ENCODE measurements around the gene DYNC1LI2. TPM values are rescaled to one million over a fixed set of nuclear protein-coding genes. Genes with fewer than 3 reads are reported as not detected.

The DYNC1LI2 gene
- total and polyA plus RNA-seq, 10 of the 15 experiments (the other 5 are each of a cell fraction or from before 2014, with no cell fraction given) = 6.0 to 46.5 (median 33.7) TPM

DNA sequence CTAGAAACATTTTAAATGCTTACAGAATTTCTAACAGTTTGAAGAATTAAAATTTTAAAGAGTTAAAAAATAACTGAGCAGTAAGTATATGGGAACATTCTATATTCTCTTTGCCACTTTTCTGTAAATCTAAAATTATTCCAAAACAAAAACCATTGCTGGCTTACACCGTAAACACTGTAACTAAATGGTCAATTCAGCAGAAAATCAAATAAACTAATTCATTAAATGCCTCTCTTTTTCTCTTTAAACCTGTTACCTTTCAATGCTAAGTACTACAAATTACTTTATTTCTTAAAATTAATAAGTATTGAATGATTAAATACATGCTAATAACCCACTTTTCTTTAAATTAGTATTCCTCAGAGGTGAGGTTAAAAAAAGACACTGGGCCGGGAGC lies 36.0 kb upstream of the DYNC1LI2 start:
- WGBS (ENCODE audit: insufficient coverage, insufficient replicate concordance, low lambda C conversion rate, missing lambda C conversion rate) = 70% methylated on average over 2 of the region's 2 CpGs
- DNase-seq (ENCODE audit: low read depth, low spot score) = no peak
- BruUV-seq (replicated peaks) = no TSS peak
- TF ChIP-seq BMI1 (IDR thresholded peaks at IDR 0.05; ENCODE audit: borderline replicate concordance) (no peak), MYC (IDR thresholded peaks at IDR 0.05; ENCODE audit: insufficient read depth, insufficient read length, insufficient replicate concordance, low read length, severe bottlenecking) (no peak), KLF5 (IDR thresholded peaks at IDR 0.05; ENCODE audit: partially characterized antibody) (no peak), GATAD2B (conservative IDR thresholded peaks at IDR 0.05; ENCODE audit: low read depth) (no peak), EP300 (IDR thresholded peaks at IDR 0.05; ENCODE audit: borderline replicate concordance in 1 of 2, control insufficient read depth in 1 of 2, low read depth in 2 of 2, low read length in 2 of 2) (no peak), IKZF2 (IDR thresholded peaks at IDR 0.05) (no peak)
- TF ChIP-seq, protein P1, sequence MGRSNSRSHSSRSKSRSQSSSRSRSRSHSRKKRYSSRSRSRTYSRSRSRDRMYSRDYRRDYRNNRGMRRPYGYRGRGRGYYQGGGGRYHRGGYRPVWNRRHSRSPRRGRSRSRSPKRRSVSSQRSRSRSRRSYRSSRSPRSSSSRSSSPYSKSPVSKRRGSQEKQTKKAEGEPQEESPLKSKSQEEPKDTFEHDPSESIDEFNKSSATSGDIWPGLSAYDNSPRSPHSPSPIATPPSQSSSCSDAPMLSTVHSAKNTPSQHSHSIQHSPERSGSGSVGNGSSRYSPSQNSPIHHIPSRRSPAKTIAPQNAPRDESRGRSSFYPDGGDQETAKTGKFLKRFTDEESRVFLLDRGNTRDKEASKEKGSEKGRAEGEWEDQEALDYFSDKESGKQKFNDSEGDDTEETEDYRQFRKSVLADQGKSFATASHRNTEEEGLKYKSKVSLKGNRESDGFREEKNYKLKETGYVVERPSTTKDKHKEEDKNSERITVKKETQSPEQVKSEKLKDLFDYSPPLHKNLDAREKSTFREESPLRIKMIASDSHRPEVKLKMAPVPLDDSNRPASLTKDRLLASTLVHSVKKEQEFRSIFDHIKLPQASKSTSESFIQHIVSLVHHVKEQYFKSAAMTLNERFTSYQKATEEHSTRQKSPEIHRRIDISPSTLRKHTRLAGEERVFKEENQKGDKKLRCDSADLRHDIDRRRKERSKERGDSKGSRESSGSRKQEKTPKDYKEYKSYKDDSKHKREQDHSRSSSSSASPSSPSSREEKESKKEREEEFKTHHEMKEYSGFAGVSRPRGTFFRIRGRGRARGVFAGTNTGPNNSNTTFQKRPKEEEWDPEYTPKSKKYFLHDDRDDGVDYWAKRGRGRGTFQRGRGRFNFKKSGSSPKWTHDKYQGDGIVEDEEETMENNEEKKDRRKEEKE (IDR thresholded peaks at IDR 0.05) = no peak
- TF ChIP-seq, protein P2, sequence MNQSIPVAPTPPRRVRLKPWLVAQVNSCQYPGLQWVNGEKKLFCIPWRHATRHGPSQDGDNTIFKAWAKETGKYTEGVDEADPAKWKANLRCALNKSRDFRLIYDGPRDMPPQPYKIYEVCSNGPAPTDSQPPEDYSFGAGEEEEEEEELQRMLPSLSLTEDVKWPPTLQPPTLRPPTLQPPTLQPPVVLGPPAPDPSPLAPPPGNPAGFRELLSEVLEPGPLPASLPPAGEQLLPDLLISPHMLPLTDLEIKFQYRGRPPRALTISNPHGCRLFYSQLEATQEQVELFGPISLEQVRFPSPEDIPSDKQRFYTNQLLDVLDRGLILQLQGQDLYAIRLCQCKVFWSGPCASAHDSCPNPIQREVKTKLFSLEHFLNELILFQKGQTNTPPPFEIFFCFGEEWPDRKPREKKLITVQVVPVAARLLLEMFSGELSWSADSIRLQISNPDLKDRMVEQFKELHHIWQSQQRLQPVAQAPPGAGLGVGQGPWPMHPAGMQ (IDR thresholded peaks at IDR 0.05; ENCODE audit: borderline replicate concordance) = no peak
- TF ChIP-seq, protein P3, sequence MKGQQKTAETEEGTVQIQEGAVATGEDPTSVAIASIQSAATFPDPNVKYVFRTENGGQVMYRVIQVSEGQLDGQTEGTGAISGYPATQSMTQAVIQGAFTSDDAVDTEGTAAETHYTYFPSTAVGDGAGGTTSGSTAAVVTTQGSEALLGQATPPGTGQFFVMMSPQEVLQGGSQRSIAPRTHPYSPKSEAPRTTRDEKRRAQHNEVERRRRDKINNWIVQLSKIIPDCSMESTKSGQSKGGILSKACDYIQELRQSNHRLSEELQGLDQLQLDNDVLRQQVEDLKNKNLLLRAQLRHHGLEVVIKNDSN (IDR thresholded peaks at IDR 0.05; ENCODE audit: borderline replicate concordance, extremely low read length, insufficient read depth, low read depth, low read length) = no peak
- TF ChIP-seq, protein P4, sequence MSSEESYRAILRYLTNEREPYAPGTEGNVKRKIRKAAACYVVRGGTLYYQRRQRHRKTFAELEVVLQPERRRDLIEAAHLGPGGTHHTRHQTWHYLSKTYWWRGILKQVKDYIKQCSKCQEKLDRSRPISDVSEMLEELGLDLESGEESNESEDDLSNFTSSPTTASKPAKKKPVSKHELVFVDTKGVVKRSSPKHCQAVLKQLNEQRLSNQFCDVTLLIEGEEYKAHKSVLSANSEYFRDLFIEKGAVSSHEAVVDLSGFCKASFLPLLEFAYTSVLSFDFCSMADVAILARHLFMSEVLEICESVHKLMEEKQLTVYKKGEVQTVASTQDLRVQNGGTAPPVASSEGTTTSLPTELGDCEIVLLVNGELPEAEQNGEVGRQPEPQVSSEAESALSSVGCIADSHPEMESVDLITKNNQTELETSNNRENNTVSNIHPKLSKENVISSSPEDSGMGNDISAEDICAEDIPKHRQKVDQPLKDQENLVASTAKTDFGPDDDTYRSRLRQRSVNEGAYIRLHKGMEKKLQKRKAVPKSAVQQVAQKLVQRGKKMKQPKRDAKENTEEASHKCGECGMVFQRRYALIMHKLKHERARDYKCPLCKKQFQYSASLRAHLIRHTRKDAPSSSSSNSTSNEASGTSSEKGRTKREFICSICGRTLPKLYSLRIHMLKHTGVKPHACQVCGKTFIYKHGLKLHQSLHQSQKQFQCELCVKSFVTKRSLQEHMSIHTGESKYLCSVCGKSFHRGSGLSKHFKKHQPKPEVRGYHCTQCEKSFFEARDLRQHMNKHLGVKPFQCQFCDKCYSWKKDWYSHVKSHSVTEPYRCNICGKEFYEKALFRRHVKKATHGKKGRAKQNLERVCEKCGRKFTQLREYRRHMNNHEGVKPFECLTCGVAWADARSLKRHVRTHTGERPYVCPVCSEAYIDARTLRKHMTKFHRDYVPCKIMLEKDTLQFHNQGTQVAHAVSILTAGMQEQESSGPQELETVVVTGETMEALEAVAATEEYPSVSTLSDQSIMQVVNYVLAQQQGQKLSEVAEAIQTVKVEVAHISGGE (CRISPR knock-in tag; IDR thresholded peaks at IDR 0.05) = no peak
- TF ChIP-seq, protein P5, sequence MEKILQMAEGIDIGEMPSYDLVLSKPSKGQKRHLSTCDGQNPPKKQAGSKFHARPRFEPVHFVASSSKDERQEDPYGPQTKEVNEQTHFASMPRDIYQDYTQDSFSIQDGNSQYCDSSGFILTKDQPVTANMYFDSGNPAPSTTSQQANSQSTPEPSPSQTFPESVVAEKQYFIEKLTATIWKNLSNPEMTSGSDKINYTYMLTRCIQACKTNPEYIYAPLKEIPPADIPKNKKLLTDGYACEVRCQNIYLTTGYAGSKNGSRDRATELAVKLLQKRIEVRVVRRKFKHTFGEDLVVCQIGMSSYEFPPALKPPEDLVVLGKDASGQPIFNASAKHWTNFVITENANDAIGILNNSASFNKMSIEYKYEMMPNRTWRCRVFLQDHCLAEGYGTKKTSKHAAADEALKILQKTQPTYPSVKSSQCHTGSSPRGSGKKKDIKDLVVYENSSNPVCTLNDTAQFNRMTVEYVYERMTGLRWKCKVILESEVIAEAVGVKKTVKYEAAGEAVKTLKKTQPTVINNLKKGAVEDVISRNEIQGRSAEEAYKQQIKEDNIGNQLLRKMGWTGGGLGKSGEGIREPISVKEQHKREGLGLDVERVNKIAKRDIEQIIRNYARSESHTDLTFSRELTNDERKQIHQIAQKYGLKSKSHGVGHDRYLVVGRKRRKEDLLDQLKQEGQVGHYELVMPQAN (conservative IDR thresholded peaks at IDR 0.05) = no peak

More for the DNA sequence above, 36.0 kb upstream of the DYNC1LI2 start:
- H3K9me3 ChIP-seq (replicated peaks; ENCODE audit: control insufficient read depth, insufficient read depth, low read length) = no peaks in the 10 kb centered on the region
- H3K4me2 ChIP-seq (ENCODE audit: control insufficient read depth, insufficient read depth) = no peak overlapping the region
- H3K4me3 ChIP-seq = no peak overlapping the region
- no peaks in the 10 kb centered on the region for H4K20me1 ChIP-seq (ENCODE audit: control insufficient read depth, insufficient read depth)
- ATAC-seq (no peak), FAIRE-seq (no peak)
- CTCF ChIA-PET = interaction anchor here (0.6 kb wide), 1 partner anchor 83 kb away, joined by 3 read pairs; no protein-coding TSS in a partner anchor
- POLR2A ChIA-PET = no interaction called here
- H3K79me2 ChIP-seq (ENCODE audit: control insufficient read depth, insufficient read depth, low read length) = no peaks in the 10 kb centered on the region
- SMC1A ChIA-PET (ENCODE audit: uncharacterized antibody, unreplicated experiment) = no interaction called here
- H3K4me1 ChIP-seq (ENCODE audit: control insufficient read depth, insufficient read depth, low read length) = no peaks in the 10 kb centered on the region
- no peaks in the 10 kb centered on the region for H3K36me3 ChIP-seq (ENCODE audit: control insufficient read depth in 2 of 2, insufficient read depth in 2 of 2, low read length in 1 of 2)
- H2AFZ ChIP-seq (ENCODE audit: control insufficient read depth, low read depth, low read length) = no peak overlapping the region
- H3K27me3 ChIP-seq (replicated peaks in 1 of 2; ENCODE audit: control insufficient read depth in 2 of 2, insufficient read depth in 2 of 2, low read length in 1 of 2) = no peaks in the 10 kb centered on the region
- RAD21 ChIA-PET (ENCODE audit: unreplicated experiment) = no interaction called here
- H3K27ac ChIP-seq (ENCODE audit: control insufficient read depth, insufficient read depth) = no peak overlapping the region
- intact Hi-C loops (cut with micrococcal nuclease; ENCODE audit: unreplicated experiment) = no loop called here
- no peak overlapping the region for H3K9ac ChIP-seq (ENCODE audit: control insufficient read depth, insufficient read depth, low read length)
- in situ Hi-C loops (cut with MboI) = no loop called here
